SU-DHL-6 (cell line): Measurements from ENCODE around the gene RHOV.

Experiments used
- H2AFZ ChIP-seq: fragments of 200-600 bp; sonication (generic); 2 replicates; pipeline ENCODE4 v1.6.1; 2014; ENCODE audit warnings: low read depth, mild to moderate bottlenecking, moderate library complexity, mixed read lengths, antibody characterized with exemption, low read length; ENCODE audit not compliant: severe bottlenecking
- H3F3A ChIP-seq: fragments of 200-600 bp; shearing (Covaris generic); 2 replicates; pipeline ENCODE4 v1.6.0; 2016; ENCODE audit warnings: antibody characterized with exemption, mild to moderate bottlenecking; ENCODE audit not compliant: insufficient read depth
- H3K27ac ChIP-seq: fragments of 200-600 bp; sonication (generic); 2 replicates; pipeline ENCODE4 v1.5.1; 2016; ENCODE audit warnings: low read depth, mild to moderate bottlenecking, low read length, moderate library complexity, mixed read lengths
- H3K27me3 ChIP-seq: fragments of 200-600 bp; sonication (generic), shearing (Covaris generic); 2 replicates; pipeline ENCODE4 v1.6.0; 2014; ENCODE audit warnings: mild to moderate bottlenecking, low read length
- H3K36me3 ChIP-seq: fragments of 200-600 bp; sonication (generic); 2 replicates; pipeline ENCODE4 v1.6.1; 2014; ENCODE audit warnings: mild to moderate bottlenecking, low read length, mixed read lengths
- H3K4me2 ChIP-seq: fragments of 300-600, 200-600 bp; shearing (Covaris generic), sonication (generic); 2 replicates; pipeline ENCODE4 v1.6.0; 2014; ENCODE audit warnings: low read length, low read depth, mild to moderate bottlenecking; ENCODE audit not compliant: poor library complexity, severe bottlenecking
- H3K4me3 ChIP-seq: fragments of 200-600 bp; sonication (generic); 2 replicates; pipeline ENCODE4 v1.5.1; 2014; ENCODE audit warnings: antibody characterized with exemption, low read length, mild to moderate bottlenecking, mixed read lengths; ENCODE audit not compliant: insufficient read depth, poor library complexity, severe bottlenecking
- H3K79me2 ChIP-seq: fragments of 200-600 bp; sonication (generic); 2 replicates; pipeline ENCODE4 v1.6.1; 2014; ENCODE audit warnings: mild to moderate bottlenecking, low read length, moderate library complexity; ENCODE audit not compliant: insufficient read depth
- H3K9ac ChIP-seq: fragments of 200-600 bp; sonication (generic); 2 replicates; pipeline ENCODE4 v1.7.0; 2014; ENCODE audit warnings: mild to moderate bottlenecking, low read length
- H3K9me2 ChIP-seq: fragments of 200-600 bp; sonication (generic); replicated peaks from 2 replicates; pipeline ENCODE4 v1.6.1; 2014; ENCODE audit warnings: low read length; ENCODE audit not compliant: insufficient read depth
- H3K9me3 ChIP-seq: fragments of 200-600 bp; sonication (generic); 2 replicates; pipeline ENCODE4 v1.6.1; 2014; ENCODE audit warnings: low read length, mixed read lengths; ENCODE audit not compliant: insufficient read depth
- H4K20me1 ChIP-seq: fragments of 200-600 bp; sonication (generic); 2 replicates; pipeline ENCODE4 v1.6.1; 2014; ENCODE audit warnings: low read depth, mild to moderate bottlenecking, antibody characterized with exemption, low read length, moderate library complexity, mixed read lengths
- CTCF ChIP-seq: fragments of 200-600 bp; sonication (generic); IDR thresholded peaks from one replicate; pipeline ENCODE4 v1.5.1; 2017; ENCODE audit warnings: antibody characterized with exemption, mild to moderate bottlenecking, low read length, moderate library complexity; ENCODE audit not compliant: insufficient read depth, poor library complexity, severe bottlenecking
- EZH2phosphoT487 ChIP-seq: fragments of 200-600 bp; sonication (generic), shearing (Covaris generic); conservative IDR thresholded peaks from 2 replicates; pipeline ENCODE4 v1.6.1; 2018; ENCODE audit warnings: mild to moderate bottlenecking, antibody characterized with exemption, low read length, moderate library complexity, mixed read lengths

Gene RHOV

GRCh38 chr15:40856746-40857145 is 17.3 kb downstream of the RHOV start:
- Histone ChIP-seq H3K27me3 (no peaks in the 10 kb centered on the region), H3K4me2 (no peak overlapping the region), H3K27ac (no peak overlapping the region), H3K9me3 (no peaks in the 10 kb centered on the region), H3F3A (no peaks in the 10 kb centered on the region), H2AFZ (no peak overlapping the region), H3K9me2 (no peaks in the 10 kb centered on the region), H3K79me2 (no peaks in the 10 kb centered on the region), H3K9ac (no peak overlapping the region), H3K4me3 (no peak overlapping the region), H4K20me1 (no peaks in the 10 kb centered on the region), H3K36me3 (no peaks in the 10 kb centered on the region)
- TF ChIP-seq CTCF: no peak
- TF ChIP-seq EZH2phosphoT487: no peak

- H3K9ac ChIP-seq: no peak overlapping the region
- no peak overlapping the region for H2AFZ ChIP-seq
- H3K79me2 ChIP-seq: no peaks in the 10 kb centered on the region
- no peak overlapping the region for H3K27ac ChIP-seq
- H3K27me3 ChIP-seq: no peaks in the 10 kb centered on the region
- H3K9me2 ChIP-seq: no peaks in the 10 kb centered on the region
- H3K4me2 ChIP-seq: no peak overlapping the region
- no peaks in the 10 kb centered on the region for H4K20me1 ChIP-seq
- H3K4me3 ChIP-seq: no peak overlapping the region
- no peaks in the 10 kb centered on the region for H3K36me3 ChIP-seq
- TF ChIP-seq EZH2phosphoT487 (no peak), CTCF (no peak)
- H3K9me3 ChIP-seq: no peaks in the 10 kb centered on the region
- H3F3A ChIP-seq: no peaks in the 10 kb centered on the region
These were observed 18.3 kb downstream of the RHOV start for GRCh38 chr15:40855706-40856234.

- no peak overlapping the region for H3K4me3 ChIP-seq
- no peaks in the 10 kb centered on the region for H3K79me2 ChIP-seq
- H3F3A ChIP-seq: no peaks in the 10 kb centered on the region
- H3K4me2 ChIP-seq: no peak overlapping the region
- H3K9ac ChIP-seq: no peak overlapping the region
- no peaks in the 10 kb centered on the region for H3K9me3 ChIP-seq
- no peaks in the 10 kb centered on the region for H3K36me3 ChIP-seq
- TF ChIP-seq EZH2phosphoT487 (no peak), CTCF (no peak)
- no peak overlapping the region for H3K27ac ChIP-seq
- H3K9me2 ChIP-seq: no peaks in the 10 kb centered on the region
- no peaks in the 10 kb centered on the region for H3K27me3 ChIP-seq
- H2AFZ ChIP-seq: no peak overlapping the region
- H4K20me1 ChIP-seq: no peaks in the 10 kb centered on the region
These were observed 19.9 kb downstream of the RHOV start for GRCh38 chr15:40854161-40854560.
